MM.1S (cell line): ENCODE results near the gene SCAMP1.

Source experiments
- DNase-seq: peaks from one replicate; pipeline ENCODE4 v3.0.0-alpha.2; 2015
- H2AFZ ChIP-seq: fragments of 300-600 bp; sonication (generic); 2 replicates; pipeline ENCODE4 v1.6.0; 2016; ENCODE audit warnings: antibody characterized with exemption, low read length
- H3F3A ChIP-seq: fragments of 300-600 bp; sonication (generic); 2 replicates; pipeline ENCODE4 v1.6.1; 2016; ENCODE audit warnings: mild to moderate bottlenecking, antibody characterized with exemption, low read length, moderate library complexity, mixed read lengths; ENCODE audit not compliant: insufficient read depth
- H3K27ac ChIP-seq: fragments of 300-600 bp; sonication (generic); 2 replicates; pipeline ENCODE4 v1.5.1; 2016; ENCODE audit warnings: mild to moderate bottlenecking, low read length
- H3K27me3 ChIP-seq: fragments of 300-600 bp; sonication (generic); replicated peaks from 2 replicates; pipeline ENCODE4 v1.6.0; 2016; ENCODE audit warnings: low read length; ENCODE audit not compliant: insufficient read depth
- H3K36me3 ChIP-seq: fragments of 300-600 bp; sonication (generic); replicated peaks from 2 replicates; pipeline ENCODE4 v1.6.1; 2016; ENCODE audit warnings: mild to moderate bottlenecking, low read length, mixed read lengths; ENCODE audit not compliant: insufficient read depth
- H3K4me1 ChIP-seq: fragments of 300-600 bp; sonication (generic); 2 replicates; pipeline ENCODE4 v1.6.1; 2016; ENCODE audit warnings: low read length, mixed read lengths
- H3K4me2 ChIP-seq: fragments of 300-600 bp; sonication (generic); 2 replicates; pipeline ENCODE4 v1.6.0; 2016; ENCODE audit warnings: low read depth, low read length
- H3K4me3 ChIP-seq: fragments of 300-600 bp; sonication (generic); 2 replicates; pipeline ENCODE4 v1.5.1; 2016; ENCODE audit warnings: low read length, mixed read lengths
- H3K79me2 ChIP-seq: fragments of 300-600 bp; sonication (generic); 2 replicates; pipeline ENCODE4 v1.6.1; 2016; ENCODE audit warnings: mixed run types, low read length, mixed read lengths
- H3K9ac ChIP-seq: fragments of 300-600 bp; sonication (generic); 2 replicates; pipeline ENCODE4 v1.6.1; 2016; ENCODE audit warnings: low read length, mixed read lengths
- H3K9me2 ChIP-seq: fragments of 300-600 bp; sonication (generic); replicated peaks from 2 replicates; pipeline ENCODE4 v1.6.1; 2016; ENCODE audit warnings: mild to moderate bottlenecking, low read length, mixed read lengths; ENCODE audit not compliant: insufficient read depth
- H3K9me3 ChIP-seq: fragments of 300-600 bp; sonication (generic); replicated peaks from 2 replicates; pipeline ENCODE4 v1.6.1; 2016; ENCODE audit warnings: mild to moderate bottlenecking, low read length, mixed read lengths; ENCODE audit not compliant: insufficient read depth
- H4K20me1 ChIP-seq: fragments of 300-600 bp; sonication (generic); 2 replicates; pipeline ENCODE4 v1.6.1; 2016; ENCODE audit warnings: mild to moderate bottlenecking, low read length, moderate library complexity, mixed read lengths; ENCODE audit not compliant: insufficient read depth
- EZH2 ChIP-seq: fragments of 300-600 bp; sonication (generic); optimal IDR thresholded peaks from 2 replicates; pipeline ENCODE3; 2017; ENCODE audit warnings: low read depth, mild to moderate bottlenecking, antibody characterized with exemption, low read length, mixed read lengths
- EZH2phosphoT487 ChIP-seq: fragments of 300-600 bp; sonication (generic); IDR thresholded peaks from 2 replicates; pipeline ENCODE4 v1.6.1; 2018; ENCODE audit warnings: antibody characterized with exemption, low read length
- TF ChIP-seq, protein P1 (sequence below): fragments of 300-600 bp; sonication (generic); IDR thresholded peaks from 2 replicates; pipeline ENCODE4 v1.5.1; 2016; ENCODE audit warnings: antibody characterized with exemption, low read length, mixed read lengths

SCAMP1 gene

DNA sequence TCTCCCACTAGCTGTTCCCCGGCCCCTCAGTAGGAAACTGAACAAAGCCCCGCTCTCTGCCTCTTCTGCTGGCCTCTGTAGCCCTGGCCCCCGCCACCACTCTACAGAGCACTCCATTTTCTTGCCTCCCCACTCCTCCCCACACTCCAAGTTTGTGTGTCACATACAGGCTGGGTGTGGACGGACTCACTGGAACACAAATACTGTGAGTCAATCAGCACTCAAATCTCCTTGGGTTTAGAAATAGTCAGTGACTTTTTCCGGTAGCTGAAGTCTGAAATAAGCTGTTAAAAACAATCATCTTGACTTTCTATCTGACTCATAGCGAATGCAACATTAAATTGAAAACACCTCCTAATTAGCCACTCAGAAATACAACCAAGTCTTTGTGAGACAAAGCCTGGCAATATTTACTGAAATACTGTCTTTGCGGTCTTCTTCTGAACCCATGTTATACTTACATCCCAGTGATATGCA is 165.7 kb downstream of the SCAMP1 start:
- no peak for DNase-seq
- H3K27ac ChIP-seq = no peak overlapping the region

DNA sequence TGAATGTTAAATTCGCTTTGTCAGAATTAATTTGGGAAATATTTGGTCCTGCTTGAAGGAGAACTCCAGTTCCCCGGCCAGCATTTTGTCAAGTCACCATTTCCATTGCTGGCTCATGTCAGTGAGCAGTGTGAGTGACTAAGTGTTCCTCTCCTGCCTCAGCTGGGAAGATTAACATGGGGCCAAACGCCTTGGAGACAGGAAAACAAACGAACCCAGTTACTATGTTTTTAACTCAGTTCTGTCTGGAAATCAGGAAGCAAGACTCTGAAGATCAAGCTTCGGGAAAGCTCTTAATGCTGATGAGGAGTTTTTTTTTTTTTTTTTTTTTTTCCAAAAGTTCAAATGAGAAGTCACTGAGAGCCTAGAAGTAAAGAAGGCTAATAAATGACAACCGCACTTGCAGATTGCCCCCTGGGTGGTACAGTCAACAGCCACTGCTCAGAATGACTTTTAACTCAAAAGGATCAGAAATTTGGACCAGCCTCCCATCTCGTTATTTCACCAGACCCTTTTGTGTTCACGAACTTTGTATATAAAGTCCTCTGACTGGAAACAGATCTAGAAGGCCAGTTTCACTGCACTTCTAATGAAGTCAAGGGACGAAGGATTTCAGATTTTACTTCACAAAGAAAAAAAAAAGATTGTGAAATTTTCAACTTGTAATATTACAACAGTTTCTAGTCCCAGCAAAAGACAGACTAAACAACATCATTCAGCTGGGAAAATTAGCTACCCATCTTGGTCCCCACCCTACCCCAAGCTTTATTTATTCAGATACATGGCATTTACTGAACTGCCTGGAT is 166.8 kb downstream of the SCAMP1 start:
- Histone ChIP-seq H3F3A (no peaks in the 10 kb centered on the region), H3K27me3 (no peaks in the 10 kb centered on the region), H3K4me2 (no peak overlapping the region), H3K4me1 (no peaks in the 10 kb centered on the region), H3K27ac (no peak overlapping the region), H4K20me1 (no peaks in the 10 kb centered on the region), H2AFZ (no peak overlapping the region), H3K79me2 (no peaks in the 10 kb centered on the region), H3K36me3 (no peaks in the 10 kb centered on the region), H3K4me3 (no peak overlapping the region), H3K9ac (no peak overlapping the region), H3K9me2 (no peaks in the 10 kb centered on the region), H3K9me3 (no peaks in the 10 kb centered on the region)
- no peak for DNase-seq
- TF ChIP-seq, protein P1, sequence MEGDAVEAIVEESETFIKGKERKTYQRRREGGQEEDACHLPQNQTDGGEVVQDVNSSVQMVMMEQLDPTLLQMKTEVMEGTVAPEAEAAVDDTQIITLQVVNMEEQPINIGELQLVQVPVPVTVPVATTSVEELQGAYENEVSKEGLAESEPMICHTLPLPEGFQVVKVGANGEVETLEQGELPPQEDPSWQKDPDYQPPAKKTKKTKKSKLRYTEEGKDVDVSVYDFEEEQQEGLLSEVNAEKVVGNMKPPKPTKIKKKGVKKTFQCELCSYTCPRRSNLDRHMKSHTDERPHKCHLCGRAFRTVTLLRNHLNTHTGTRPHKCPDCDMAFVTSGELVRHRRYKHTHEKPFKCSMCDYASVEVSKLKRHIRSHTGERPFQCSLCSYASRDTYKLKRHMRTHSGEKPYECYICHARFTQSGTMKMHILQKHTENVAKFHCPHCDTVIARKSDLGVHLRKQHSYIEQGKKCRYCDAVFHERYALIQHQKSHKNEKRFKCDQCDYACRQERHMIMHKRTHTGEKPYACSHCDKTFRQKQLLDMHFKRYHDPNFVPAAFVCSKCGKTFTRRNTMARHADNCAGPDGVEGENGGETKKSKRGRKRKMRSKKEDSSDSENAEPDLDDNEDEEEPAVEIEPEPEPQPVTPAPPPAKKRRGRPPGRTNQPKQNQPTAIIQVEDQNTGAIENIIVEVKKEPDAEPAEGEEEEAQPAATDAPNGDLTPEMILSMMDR = no peak
- TF ChIP-seq EZH2 (no peak), EZH2phosphoT487 (no peak)

More for the DNA sequence above, 165.7 kb downstream of the SCAMP1 start:
- Histone ChIP-seq H4K20me1 (no peaks in the 10 kb centered on the region), H3K9ac (no peak overlapping the region), H3K79me2 (no peaks in the 10 kb centered on the region), H3K27me3 (no peaks in the 10 kb centered on the region), H3K9me3 (no peaks in the 10 kb centered on the region), H3K9me2 (no peaks in the 10 kb centered on the region), H3K4me1 (no peaks in the 10 kb centered on the region), H2AFZ (no peak overlapping the region), H3K4me3 (no peak overlapping the region), H3F3A (no peaks in the 10 kb centered on the region), H3K4me2 (no peak overlapping the region), H3K36me3 (no peaks in the 10 kb centered on the region)
- TF ChIP-seq, protein P1 = no peak
- TF ChIP-seq EZH2phosphoT487 = no peak
- TF ChIP-seq EZH2 = no peak

GRCh38 chr5:78527925-78528324 is 167.5 kb downstream of the SCAMP1 start:
- TF ChIP-seq EZH2phosphoT487 = no peak
- no peak for TF ChIP-seq EZH2
- TF ChIP-seq, protein P1 = no peak
- Histone ChIP-seq H3F3A (no peaks in the 10 kb centered on the region), H3K36me3 (no peaks in the 10 kb centered on the region), H3K4me3 (no peak overlapping the region), H3K4me2 (no peak overlapping the region), H3K4me1 (no peaks in the 10 kb centered on the region), H3K27me3 (no peaks in the 10 kb centered on the region), H2AFZ (no peak overlapping the region), H4K20me1 (no peaks in the 10 kb centered on the region), H3K79me2 (no peaks in the 10 kb centered on the region), H3K9me3 (no peaks in the 10 kb centered on the region), H3K27ac (no peak overlapping the region), H3K9me2 (no peaks in the 10 kb centered on the region), H3K9ac (no peak overlapping the region)
- no peak for DNase-seq
